Activated CD4-positive, alpha-beta T cell treated with anti-CD3 and anti-CD28 coated beads, Interleukin-2, amount 50 U/mL, for 4 hours (primary cell): ENCODE results near the gene PTP4A1.
A peak's percentile ranks its signal among the peaks of the same experiment; 100 is the strongest.
"Not testable (repeated sequence)": the region's sequence is repeated elsewhere in the genome, so short reads cannot be mapped to it uniquely, and the experiment has no call there.

Source experiments
- DNase-seq, 2 experiments: peaks; one replicate each; pipeline ENCODE4 v3.0.0-alpha.2; 2020

Gene PTP4A1

DNA sequence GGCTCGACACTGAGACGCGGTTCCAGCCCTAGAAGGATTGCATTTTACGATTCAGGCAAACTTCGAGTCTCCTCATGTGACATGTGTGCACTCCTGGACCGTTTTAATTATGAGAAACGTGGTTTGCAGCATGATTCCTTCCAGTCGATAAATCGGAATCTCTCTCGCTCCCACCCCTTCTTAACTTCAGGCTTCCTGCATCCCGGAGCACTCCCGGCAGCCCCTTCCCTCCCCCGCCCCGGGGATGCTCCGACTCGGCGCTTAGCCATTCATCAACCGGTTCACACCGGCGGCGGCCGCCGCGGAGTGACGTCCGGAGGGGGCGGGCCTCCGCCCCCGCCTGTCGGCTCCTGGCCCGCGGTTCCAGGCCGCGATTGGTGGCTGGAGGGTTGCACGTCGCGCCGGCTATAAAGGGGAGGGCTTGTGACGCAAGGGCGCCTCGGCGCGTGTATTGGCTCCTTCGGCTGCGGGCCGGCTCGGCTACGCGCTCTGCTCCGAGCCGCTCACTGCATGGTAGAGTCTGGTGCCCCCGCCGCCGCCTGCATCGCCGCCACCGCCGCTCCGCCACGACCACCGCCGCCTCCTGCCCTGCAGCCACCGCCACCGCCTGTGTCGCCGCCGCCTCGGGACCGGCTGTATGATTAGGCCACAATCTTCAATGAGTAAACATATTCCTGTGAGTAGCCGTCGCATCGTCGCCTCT is at the start of gene PTP4A1, which contains the start of gene LOC128125822:
TSS of gene PTP4A1 (plus strand) at position 437 of the 703 bp plus-strand sequence. CDS start 4,401 bp downstream, outside the sequence.
TSS of gene LOC128125822 (plus strand) at position 437 of the 703 bp plus-strand sequence.
- DNase-seq, result peak; percentile 94 to 95

DNA sequence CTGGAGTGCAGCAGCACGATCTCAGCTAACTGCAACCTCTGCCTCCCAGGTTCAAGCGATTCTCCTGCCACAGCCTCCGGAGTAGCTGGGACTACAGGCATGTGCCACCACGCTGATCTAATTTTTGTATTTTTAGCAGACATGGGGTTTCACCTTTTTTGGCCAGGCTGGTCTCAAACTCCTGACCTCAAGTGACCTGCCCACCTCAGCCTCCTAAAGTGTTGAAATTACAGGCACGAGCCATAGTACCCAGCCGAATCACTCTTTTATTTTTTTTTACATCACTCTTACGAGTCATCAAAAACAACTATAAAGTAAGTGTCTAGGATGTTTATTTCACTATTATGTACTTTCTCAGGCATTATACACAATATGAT is 49.4 kb upstream of the PTP4A1 start:
- not testable (repeated sequence) for DNase-seq

- DNase-seq, result no peak
These were observed 48.6 kb upstream of the PTP4A1 start for GRCh38 chr6:63523630-63524029.

DNA sequence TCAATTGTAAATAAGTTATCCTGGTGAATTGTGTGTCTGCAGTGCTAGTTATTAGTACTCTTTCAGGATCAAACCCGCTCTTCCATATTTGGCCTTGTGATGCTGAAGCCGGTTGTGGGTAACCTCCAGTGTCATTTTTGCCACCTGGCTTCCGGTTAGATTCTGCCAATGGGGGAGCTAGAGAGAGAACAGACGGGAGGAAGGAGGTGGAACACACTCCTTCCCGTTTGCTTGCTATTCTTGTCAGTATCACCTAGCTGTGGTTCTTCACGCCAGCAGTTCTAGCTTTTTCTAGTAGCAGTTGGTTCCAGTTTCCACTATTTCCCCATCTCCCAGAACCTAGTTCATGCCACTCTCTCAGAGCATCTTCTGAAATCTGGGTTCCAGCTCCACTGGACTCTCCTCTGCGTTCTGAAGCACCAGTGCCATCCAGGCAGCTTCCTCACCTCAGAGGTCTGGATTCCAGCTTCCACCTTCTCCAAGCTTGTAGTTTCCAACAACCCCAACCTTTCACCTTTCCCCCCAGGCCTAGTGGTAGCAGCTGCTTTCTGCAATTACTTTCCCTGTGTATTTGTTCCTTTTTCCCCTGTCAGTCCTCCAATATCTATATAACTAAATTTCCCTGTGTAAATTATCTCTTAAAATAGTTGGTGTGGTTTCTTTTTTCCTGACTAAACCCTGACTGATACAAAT is 46.9 kb upstream of the PTP4A1 start:
- DNase-seq, result no peak

DNA sequence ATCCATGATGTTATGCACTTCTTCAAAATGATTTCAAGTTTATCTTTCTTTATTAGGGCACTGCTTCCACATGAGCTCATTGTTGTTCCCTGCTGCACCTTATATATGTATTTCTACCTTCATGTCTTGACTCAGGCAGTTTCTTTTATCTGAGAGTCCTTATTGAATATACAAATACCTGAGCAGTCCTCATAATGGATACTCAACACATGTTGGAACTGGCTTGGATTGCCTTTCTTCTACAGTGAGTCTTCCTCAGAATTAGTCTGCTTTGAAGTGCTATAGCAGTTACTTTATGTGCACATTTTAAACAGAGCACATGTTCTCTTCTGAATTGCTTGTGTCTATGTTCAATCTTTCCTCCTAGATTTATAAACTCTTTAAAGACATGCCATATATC is 45.3 kb upstream of the PTP4A1 start:
- DNase-seq, result no peak

- no peak for DNase-seq
These were observed 44.4 kb upstream of the PTP4A1 start for GRCh38 chr6:63527658-63528514.

DNA sequence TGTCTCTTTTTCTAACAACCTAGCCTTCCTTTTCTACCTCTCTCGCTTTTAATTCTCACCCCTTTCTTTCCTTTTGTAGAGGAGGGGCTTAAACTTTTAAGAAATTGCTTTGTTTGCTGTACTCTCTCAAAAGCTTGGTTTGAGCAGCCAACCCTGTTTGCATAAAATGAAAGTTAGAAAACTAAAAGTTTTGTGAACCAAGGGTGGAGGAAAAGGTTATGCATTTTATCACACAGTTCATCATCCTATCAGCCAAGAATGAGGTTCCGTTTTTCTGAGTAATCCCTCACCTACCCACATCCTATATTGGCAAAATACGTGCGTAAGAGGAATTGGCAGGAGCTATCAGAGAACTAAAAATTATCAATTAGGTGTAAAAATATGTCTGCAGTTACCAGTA is 42.8 kb upstream of the PTP4A1 start:
- no peak for DNase-seq

- no peak for DNase-seq
These were observed 42.1 kb upstream of the PTP4A1 start for GRCh38 chr6:63530182-63530581.

GRCh38 chr6:63530991-63531390 is 41.3 kb upstream of the PTP4A1 start:
- no peak for DNase-seq

- DNase-seq, result no peak
These were observed 39.3 kb upstream of the PTP4A1 start for GRCh38 chr6:63533026-63533425.

GRCh38 chr6:63533952-63534351 is 38.3 kb upstream of the PTP4A1 start:
- no peak for DNase-seq

DNA sequence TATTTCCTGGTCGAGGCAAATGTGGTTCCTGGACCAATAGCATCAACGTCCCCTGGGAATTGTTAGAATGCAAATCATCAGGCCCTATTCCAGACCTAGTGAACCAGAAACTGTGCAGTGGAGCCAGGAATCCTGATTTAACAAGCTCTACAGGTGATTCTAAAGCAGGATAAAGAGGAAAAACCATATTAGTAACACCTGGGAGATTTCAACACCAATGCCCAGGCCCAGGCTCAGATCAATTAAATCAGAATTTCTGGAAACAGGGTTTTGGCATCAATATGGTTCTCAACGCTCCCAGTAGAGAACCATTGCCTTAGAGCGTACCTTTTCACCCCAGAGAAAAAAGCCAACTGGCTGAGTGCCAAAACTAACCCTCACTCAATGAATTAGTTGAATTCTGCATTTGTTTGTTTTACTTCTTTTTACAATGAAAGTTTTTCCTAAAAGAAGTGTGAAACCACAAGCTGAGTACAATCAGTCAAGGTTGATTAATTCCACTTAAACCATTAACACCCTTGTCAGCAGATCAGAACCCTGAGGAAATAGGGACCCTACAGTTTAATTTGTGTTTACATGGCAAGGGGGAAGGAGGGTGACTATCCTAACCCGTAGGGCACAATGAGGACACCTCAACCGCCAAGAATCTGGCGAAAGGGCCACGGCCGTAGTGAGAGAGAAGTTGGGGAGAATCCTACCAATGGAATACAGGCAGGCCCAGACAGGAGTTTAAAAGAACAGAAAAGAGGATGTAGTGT is 34.9 kb upstream of the PTP4A1 start:
- no peak for DNase-seq

- no peak for DNase-seq
These were observed 34.4 kb upstream of the PTP4A1 start for GRCh38 chr6:63537959-63538300.

DNA sequence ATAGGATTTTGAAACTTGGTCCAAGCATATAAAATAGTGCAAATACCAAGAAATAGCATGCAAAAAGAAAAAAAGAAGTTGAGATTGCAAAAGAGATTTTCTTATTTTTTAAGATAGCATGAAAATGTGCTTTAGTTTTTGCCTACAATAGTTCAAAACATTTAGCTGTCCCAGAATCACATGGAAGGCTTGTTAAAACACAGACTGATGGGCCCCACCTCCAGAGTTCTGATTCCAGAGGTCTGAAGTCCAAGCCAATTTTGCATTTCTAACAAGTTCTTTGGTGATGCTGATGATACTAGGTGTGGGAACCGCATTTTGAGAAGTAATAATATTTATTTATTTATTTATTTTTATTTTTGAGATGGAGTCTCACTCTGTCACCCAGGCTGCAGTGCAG is 33.7 kb upstream of the PTP4A1 start:
- DNase-seq, result no peak

DNA sequence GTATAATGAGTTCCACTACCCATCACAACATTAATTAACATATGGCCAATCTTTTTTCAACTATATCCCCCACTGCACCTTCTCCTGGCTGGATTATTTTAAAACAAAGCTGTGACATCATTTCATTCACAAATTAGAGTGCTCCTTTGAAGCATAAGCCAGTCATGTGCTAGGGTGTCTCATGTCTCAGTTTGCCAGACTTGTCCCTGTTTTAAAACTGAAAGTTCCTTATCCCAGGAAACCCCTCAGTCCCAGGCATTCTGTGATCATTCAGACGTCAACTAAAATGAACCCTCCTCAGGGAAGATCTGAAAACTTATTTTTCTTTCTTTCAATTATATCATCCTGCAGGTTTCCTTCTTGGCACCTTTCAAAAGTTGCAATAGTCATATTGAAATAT is 29.3 kb upstream of the PTP4A1 start:
- DNase-seq, result no peak

GRCh38 chr6:63543982-63544381 is 28.3 kb upstream of the PTP4A1 start:
- DNase-seq, result no peak

- DNase-seq, result no peak
These were observed 26.0 kb upstream of the PTP4A1 start for GRCh38 chr6:63546236-63546635.

DNA sequence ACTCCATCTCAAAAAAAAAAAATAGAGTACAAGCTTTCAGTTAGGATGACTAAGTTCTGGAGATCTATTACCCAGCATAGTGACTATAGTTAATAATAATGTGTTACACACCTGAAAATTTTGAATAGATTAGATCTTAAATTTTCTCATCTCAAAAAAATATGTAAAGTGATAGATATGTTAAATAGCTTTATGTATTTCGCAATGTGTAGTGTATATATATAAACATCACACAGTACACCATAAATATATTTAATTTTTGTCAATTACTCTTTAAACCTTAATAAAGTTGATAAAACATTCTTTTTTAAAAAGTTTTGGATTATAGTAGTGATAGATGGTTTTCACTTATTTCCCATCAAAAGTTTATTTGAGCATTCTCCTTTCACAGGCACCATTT is 25.6 kb upstream of the PTP4A1 start:
- DNase-seq, result no peak

- DNase-seq, result no peak
These were observed 23.2 kb upstream of the PTP4A1 start for GRCh38 chr6:63549076-63549475.

DNA sequence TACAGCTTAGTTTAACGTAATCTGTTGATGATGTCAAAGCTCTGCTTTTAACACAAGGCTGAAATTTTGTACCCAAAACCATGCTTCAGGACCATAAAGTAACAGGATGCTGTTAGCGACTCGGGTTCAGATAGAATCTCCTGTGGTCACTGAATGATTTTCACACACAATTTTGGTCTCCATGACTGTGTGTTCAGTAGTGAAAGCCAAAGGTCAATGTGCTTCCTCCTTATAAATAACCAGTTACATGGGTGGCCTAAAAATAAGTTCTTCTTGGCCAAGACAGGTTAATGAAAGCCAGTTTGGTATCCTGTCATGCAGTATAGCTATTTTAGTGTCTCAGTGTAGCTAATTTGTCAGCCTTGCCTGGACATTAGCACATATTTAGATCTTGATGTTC is 19.1 kb upstream of the PTP4A1 start:
- no peak for DNase-seq

DNA sequence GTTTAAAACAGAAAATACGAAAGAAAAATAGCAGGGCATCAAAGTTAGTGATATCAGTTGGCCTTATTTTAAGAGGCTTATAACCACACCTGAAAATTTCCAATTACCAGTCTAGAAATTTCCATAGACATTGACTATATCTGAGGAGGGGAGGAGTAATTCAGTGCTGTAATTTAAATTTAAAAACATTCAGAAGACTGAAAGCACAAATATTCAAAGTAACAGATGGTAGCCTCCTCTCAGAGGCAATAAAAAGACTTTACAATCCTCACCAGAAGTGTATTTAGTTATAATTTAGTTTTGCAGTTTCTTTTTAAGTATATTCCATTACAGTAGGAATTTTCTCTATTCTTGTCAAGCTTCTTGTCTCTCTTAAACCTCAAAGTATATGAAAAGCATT is 18.4 kb upstream of the PTP4A1 start:
- no peak for DNase-seq

- DNase-seq, result no peak
These were observed 17.5 kb upstream of the PTP4A1 start for GRCh38 chr6:63554782-63555181.

DNA sequence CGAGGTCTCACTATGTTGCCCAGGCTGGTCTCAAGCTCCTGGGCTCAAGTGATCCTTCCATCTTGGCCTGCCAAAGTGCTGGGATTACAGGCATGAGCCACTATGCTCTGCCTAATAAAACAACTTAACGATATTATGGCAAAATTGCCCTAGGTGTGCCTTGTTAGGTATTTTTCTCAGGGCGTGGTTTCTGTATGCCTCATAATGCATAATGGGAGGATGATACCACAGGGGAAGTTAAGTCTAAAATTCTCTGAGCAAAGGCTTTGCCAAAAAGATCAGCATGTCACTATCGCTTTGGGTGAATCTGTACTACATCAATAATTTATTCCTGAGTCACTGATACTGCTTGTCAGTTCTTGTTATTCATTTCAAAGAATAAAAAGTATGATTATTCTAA is 15.9 kb upstream of the PTP4A1 start:
- no peak for DNase-seq
